Measurements from ENCODE around the gene RETN.

The RETN gene

GRCh38 chr19:7661744-7662538 is 6.9 kb upstream of the RETN start:
- no peak for DNase-seq

GRCh38 chr19:7662657-7663056 is 6.2 kb upstream of the RETN start:
- no peak for DNase-seq

GRCh38 chr19:7663706-7664105 is 5.1 kb upstream of the RETN start:
- DNase-seq = no peak

GRCh38 chr19:7665076-7665475 is 3.8 kb upstream of the RETN start:
- DNase-seq = no peak

GRCh38 chr19:7669641-7670040 is 792 bp downstream of the RETN start:
- DNase-seq = no peak

- peak; percentile 12 for DNase-seq
Measured at GRCh38 chr19:7670150-7670783, 1.4 kb downstream of the RETN start.

- DNase-seq = no peak
Measured at GRCh38 chr19:7670790-7671189, 1.9 kb downstream of the RETN start.

GRCh38 chr19:7672522-7672921 is 3.7 kb downstream of the RETN start:
- DNase-seq = no peak

- no peak for DNase-seq
Measured at GRCh38 chr19:7674010-7675005, 5.5 kb downstream of the RETN start.

- no peak for DNase-seq
Measured at GRCh38 chr19:7676376-7676775, 7.5 kb downstream of the RETN start.

GRCh38 chr19:7676854-7677253 is 8.0 kb downstream of the RETN start, which contains the start of gene MCEMP1:
Gene MCEMP1, plus strand, starts transcription at chr19:7677090. Its CDS starts 31 bp downstream, at chr19:7677121.
- DNase-seq = no peak

GRCh38 chr19:7677669-7678311 is 8.9 kb downstream of the RETN start:
- no peak for DNase-seq

- DNase-seq = peak; percentile 18
Measured at GRCh38 chr19:7678971-7679751, 10.3 kb downstream of the RETN start.

- DNase-seq = no peak
Measured at GRCh38 chr19:7679771-7680605, 11.1 kb downstream of the RETN start.

GRCh38 chr19:7680606-7681339 is 11.9 kb downstream of the RETN start, which contains the start of gene TRAPPC5:
Gene TRAPPC5, plus strand, starts transcription at chr19:7680833. Its CDS starts 1,421 bp downstream, at chr19:7682254.
- peak; percentile 65 for DNase-seq

- no peak for DNase-seq
Measured at GRCh38 chr19:7681340-7682174, 12.7 kb downstream of the RETN start.

- DNase-seq = no peak
Measured at GRCh38 chr19:7682175-7682855, 13.5 kb downstream of the RETN start.

All from DMS79 treated with DMSO at 0.1 percent for 48 hours (cell line).